CD4-positive, alpha-beta T cell treated with Interleukin-1 beta for 1 hour (primary cell): Measurements from ENCODE around the gene ROBO2.
"Not testable (repeated sequence)": the region's sequence is repeated elsewhere in the genome, so short reads cannot be mapped to it uniquely, and the experiment has no call there.

ENCODE experiments used
- DNase-seq, 2 donors: peaks; one replicate each; pipeline ENCODE4 v3.0.0-alpha.2; 2020 to 2022

ROBO2 gene

GRCh38 chr3:77348244-77348855 is 308.5 kb downstream of the ROBO2 start:
- no peak for DNase-seq

- no peak for DNase-seq
Measured at GRCh38 chr3:77354958-77355357, 315.1 kb downstream of the ROBO2 start.

- no peak for DNase-seq
Measured at GRCh38 chr3:77362936-77363335, 323.0 kb downstream of the ROBO2 start.

DNA sequence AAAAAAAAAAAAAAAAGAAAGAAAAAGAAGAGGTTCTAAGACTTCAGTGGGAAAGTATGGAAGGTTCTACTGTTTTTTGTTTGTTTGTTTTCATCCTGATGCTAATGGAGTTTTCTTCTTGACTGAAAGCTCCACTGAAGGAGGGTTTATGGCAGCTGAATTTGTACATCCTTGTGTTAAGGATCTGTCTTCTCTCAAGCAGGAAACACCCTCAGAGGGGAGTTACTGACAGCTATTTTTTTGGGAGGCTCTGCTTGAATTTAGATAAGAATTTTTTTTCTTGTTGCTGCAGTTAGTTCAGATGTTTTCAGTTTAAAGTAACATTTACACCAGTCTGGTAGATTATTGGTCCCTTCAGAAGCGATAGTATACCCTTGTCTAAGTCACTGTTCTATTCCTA is 325.3 kb downstream of the ROBO2 start:
- no peak for DNase-seq

DNA sequence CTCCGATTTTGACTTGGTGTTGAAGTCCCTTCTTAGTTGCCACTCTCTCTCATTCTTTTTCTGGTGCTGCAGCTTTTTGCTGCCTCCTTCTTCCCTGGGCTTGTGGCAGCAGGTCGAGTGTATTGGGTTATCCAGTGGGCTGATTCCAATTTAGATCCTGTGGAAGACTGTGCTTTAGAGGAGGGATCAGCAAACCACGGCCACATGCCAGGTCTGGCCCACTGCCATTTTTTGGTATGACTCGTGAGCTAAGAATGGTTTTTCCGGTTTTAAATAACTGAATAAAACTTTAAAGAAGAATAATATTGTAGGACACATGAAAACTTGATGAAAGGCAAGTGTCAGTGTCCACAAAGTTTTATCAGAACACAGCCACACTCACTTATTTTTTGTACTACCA is 330.5 kb downstream of the ROBO2 start:
- no peak for DNase-seq

- no peak for DNase-seq
Measured at GRCh38 chr3:77372018-77372417, 332.1 kb downstream of the ROBO2 start.

- DNase-seq, result no peak
Measured at GRCh38 chr3:77372634-77373346, 332.9 kb downstream of the ROBO2 start.

DNA sequence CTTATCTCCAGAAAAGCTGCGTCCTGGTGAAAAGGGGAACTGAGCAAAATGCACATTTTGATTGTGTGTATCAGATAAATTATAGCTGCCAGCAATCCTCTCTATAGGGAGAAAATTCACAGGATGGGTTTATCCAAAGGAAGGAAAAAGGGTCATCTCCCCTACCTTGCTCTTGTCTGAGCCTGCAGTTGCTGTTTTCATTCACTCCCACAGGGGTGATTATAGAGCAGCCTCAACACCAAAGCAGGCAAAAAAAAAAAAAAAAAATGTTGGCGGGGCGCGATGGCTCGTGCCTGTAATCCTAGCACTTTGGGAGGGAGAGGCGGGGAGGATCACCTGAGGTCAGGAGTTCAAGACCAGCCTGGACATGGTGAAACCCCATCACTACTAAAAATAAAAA is 333.7 kb downstream of the ROBO2 start:
- DNase-seq, result no peak

DNA sequence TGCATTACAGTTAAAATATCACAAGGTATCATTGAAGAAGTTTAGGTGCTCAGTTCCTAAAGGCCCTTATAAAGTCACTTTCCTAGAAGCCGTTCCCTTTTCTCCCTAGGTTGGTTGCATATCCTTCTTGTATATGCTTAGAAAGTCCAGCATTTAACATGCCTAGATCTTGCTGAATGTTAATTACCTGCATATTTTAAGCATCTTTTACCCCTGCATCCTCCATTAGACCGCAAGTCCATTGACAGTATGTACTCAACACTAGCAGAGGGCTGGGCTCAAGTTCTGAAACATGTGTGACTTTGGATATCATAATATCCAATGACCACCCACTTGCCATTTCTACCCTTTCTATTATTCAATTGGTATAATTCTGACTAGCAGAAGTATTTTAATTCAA is 336.6 kb downstream of the ROBO2 start:
- no peak for DNase-seq

DNA sequence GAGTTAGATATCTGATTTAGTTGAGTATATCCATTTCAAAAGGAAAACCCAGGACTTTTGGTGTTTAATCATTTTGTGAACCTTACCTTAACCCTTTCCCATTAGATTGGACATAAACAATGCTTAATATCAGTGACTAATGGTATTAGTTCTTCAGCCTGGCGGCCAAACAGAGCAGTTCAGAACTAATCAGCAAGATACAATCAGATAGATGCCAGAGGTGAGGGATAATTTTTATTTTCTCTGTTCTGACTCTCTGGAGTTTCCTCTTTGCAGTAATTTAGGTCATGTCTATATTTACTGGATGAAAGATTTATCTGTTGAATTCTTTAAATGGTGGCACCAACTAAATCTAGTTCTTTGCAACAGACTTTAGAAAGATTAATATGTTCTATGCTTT is 337.8 kb downstream of the ROBO2 start:
- DNase-seq, result no peak

DNA sequence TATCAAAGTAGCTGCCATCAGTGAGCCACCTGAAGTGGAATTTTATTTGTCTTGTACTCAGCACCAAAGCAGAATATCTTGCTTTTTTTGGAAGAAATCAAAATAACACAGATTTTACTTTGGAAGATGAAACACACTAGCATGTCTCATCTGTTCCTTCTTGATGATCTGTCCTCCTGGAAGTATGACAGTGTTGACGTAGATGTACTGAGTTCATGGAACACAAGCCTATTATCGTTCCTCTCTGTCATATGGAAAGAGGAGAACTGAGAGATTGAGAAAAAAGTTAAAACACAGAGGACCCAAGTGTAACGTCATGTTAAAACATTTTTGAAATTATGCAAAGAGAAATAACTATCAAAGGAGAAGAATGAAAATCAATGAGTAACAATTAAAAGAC is 340.2 kb downstream of the ROBO2 start:
- DNase-seq, result no peak

- DNase-seq, result no peak
Measured at GRCh38 chr3:77381431-77381830, 341.5 kb downstream of the ROBO2 start.

DNA sequence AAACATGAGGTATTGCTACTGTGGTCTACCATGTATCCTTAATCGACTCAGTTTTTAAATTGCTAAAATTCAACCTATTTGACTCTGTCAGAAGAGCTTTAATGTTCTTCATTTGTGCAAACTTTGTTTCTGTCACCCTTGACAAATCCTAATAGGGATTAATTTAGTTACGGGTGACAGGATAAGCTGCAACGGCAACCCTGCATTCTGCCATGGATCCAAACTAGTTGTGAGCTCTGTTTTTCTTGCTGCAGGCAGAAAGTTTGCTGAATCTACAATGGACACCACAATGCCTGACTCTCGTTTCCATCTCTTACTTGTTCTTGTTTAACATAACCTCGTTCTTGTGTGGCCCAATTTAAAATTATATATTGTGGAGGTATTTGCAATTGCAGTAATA is 352.3 kb downstream of the ROBO2 start:
- DNase-seq, result no peak

DNA sequence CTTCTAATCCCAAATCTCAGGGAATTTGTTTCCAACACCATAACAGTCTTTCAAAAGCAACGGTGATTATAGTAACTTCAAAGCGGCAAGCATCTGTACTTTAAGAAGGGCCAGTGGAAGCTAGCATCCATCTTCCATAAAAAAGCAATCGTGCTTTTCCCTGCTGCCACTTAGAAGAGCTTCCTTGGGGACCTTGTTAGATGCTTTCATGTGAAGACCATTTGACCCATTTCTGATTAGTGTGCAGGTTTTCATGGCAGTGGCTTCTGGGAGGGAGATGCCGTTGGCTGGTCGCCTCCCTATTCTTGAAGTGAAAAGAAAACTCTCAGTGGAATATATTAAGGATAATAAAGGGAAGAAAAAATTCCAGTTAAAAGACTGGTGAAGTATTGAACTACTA is 354.1 kb downstream of the ROBO2 start:
- no peak for DNase-seq

DNA sequence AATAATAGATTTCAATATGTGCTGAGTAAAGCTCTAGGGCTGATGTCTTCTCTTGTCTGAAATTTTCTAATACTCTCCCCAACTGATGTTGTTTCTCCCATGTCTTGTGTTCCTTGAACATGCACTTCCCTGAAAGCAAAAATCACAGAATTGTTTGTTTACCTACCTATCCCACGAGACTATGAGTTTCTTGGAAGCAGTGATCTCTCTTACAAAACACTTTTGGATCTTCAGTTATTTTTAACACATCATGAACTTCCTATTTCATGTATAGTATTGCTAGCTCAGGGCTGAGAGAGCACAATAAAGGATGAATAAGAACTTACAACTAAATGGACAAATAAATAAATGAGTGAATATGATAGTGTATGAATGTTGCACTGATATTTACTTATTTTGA is 365.0 kb downstream of the ROBO2 start:
- DNase-seq, result no peak

DNA sequence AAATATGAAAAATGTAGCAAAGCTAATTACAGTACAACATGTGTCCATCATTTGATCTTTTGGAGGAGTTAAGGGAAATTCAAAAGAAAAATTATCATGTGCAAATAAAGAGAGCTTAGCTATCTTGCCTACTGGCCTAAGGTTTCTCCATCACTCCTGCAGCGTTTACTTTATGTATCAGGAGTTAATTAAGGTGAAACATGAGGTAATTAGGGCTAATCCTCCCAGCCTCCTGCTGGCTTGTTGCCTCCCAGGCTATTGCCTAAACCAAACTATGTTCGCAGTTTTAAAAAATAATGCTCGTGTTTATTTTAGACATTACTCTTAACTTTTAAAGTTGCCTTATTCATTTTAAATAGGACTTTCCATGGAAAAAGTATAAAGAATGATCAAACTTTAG is 367.5 kb downstream of the ROBO2 start:
- DNase-seq, result no peak

GRCh38 chr3:77410334-77410733 is 370.4 kb downstream of the ROBO2 start:
- not testable (repeated sequence) for DNase-seq

DNA sequence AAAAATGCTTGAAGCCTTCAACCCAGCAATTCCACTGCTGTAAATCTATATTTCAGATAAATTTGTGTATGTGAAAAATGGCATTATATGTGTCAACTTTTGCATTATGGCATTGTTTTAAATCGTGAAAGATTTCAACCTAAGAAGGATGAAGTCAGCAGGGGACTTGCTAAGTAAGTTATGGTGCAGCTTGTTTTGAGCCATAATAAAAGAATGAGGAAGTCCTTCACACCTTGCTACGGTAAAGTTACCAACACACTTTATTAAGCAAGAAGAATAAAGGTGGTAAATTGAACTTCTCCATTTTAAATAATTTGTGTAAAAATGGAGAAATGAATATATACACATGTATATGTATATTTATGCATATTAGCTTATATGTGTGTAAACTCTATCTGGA is 371.4 kb downstream of the ROBO2 start:
- no peak for DNase-seq

DNA sequence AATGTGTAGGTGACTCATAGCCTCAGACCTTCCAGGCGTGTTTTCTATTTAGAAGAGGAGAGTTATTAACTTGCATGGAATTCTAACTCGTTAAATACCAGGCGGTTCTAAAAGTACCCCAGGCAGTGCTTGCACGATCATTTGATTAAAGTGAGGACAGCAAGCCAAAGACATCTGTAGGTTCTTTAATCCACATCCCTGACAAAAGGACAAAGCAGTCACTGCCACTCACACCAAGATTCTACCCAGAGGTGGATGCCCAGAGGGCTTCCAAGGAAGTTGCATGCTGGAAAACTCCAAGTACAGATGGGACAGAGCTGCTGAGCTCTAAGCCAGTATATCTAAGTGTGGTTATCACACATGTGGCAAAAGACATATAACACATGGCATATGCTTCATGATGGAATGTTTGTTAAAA is 372.1 kb downstream of the ROBO2 start:
- DNase-seq, result no peak

- DNase-seq, result no peak
Measured at GRCh38 chr3:77412584-77412983, 372.7 kb downstream of the ROBO2 start.

- no peak for DNase-seq
Measured at GRCh38 chr3:77414881-77415280, 375.0 kb downstream of the ROBO2 start.

- no peak for DNase-seq
Measured at GRCh38 chr3:77420336-77420735, 380.4 kb downstream of the ROBO2 start.

GRCh38 chr3:77421916-77422315 is 382.0 kb downstream of the ROBO2 start:
- DNase-seq, result no peak

DNA sequence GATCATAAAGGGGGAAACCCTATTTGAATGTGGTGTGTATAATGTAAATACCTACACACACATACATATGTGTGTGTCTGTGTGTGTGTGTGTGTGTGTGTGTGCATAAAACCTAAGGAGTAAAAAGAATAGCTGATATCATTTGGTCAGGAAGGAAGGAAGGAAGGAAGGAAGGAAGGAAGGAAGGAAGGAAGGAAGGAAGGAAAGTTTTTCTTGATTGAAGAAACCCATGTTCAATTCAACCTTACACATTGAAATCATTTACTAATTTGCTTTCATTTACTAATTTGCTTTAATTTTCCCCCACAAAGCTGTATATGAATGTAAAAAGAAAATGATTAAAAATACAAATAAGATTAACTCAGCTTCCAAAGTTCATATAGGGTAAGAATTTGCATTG is 386.6 kb downstream of the ROBO2 start:
- no peak for DNase-seq

- DNase-seq, result no peak
Measured at GRCh38 chr3:77427528-77427927, 387.6 kb downstream of the ROBO2 start.
